Naive thymus-derived CD4-positive, alpha-beta T cell (primary cell): ENCODE results near the gene CAPSL. TPM values are rescaled to one million over a fixed set of nuclear protein-coding genes. Genes with fewer than 3 reads are reported as not detected.

ENCODE experiments used
- ATAC-seq: fragments of 150-1000 bp; cut with Tn5 transposase; 2 replicates; pipeline ENCODE4 v1.10.0; 2021; ENCODE audit warnings: mild to moderate bottlenecking, moderate library complexity
- CTCF ChIA-PET: fragments of 350-600 bp; sonication (Branson Sonifier 250); formaldehyde crosslinking; loops from one replicate; lab custom pipeline; 2021; ENCODE audit warnings: antibody characterized with exemption; lab: Charles Lee
- POLR2A ChIA-PET: fragments of 350-600 bp; sonication (Branson Sonifier 250); formaldehyde crosslinking; loops from one replicate; lab custom pipeline; 2021; ENCODE audit warnings: antibody characterized with exemption, inconsistent platforms; lab: Charles Lee
- DNase-seq, 9 donors: peaks; one replicate each; pipeline versions ENCODE4 v3.0.0 to v3.0.0-alpha.2; 2020 to 2022; ENCODE audit warnings: mixed read lengths in 1 of 9
- H3K27ac ChIP-seq: one replicate; pipeline ENCODE4 v1.7.0; 2013; ENCODE audit warnings: mild to moderate bottlenecking, low read depth, low read length, moderate library complexity
- H3K27me3 ChIP-seq, 2 donors: one replicate each; pipeline ENCODE4 v1.7.0; 2013; ENCODE audit warnings: low read length in 2 of 2, mild to moderate bottlenecking in 2 of 2, moderate library complexity in 2 of 2; ENCODE audit not compliant: control insufficient read depth in 2 of 2, insufficient read depth in 2 of 2
- H3K36me3 ChIP-seq, 3 experiments: 1 replicate in 2 of 3; 2 replicates in 1 of 3; pipeline ENCODE4 v1.7.0; 2013; ENCODE audit warnings: low read length in 3 of 3, mild to moderate bottlenecking in 3 of 3, moderate library complexity in 1 of 3; ENCODE audit not compliant: insufficient read depth in 3 of 3, control insufficient read depth in 2 of 3
- H3K4me1 ChIP-seq, 2 donors: one replicate each; pipeline ENCODE4 v1.7.0; 2013; ENCODE audit warnings: low read length in 2 of 2, mild to moderate bottlenecking in 2 of 2, moderate library complexity in 1 of 2; ENCODE audit not compliant: control insufficient read depth in 2 of 2, insufficient read depth in 2 of 2
- H3K4me3 ChIP-seq: 2 replicates; pipeline ENCODE4 v1.7.0; 2013; ENCODE audit warnings: mild to moderate bottlenecking, low read length
- H3K9me3 ChIP-seq, 3 experiments: 1 replicate in 2 of 3; 2 replicates in 1 of 3; pipeline ENCODE4 v1.7.0; 2013; ENCODE audit warnings: low read length in 3 of 3; ENCODE audit not compliant: control insufficient read depth in 2 of 3
- H3K27ac Mint-ChIP-seq, 9 donors: one replicate each; pipeline ENCODE4 v1.8.0; 2020 to 2022; ENCODE audit warnings: mixed read lengths in 9 of 9, mild to moderate bottlenecking in 8 of 9, moderate library complexity in 5 of 9, inconsistent platforms in 2 of 9
- H3K27me3 Mint-ChIP-seq, 5 donors: one replicate each; pipeline ENCODE4 v1.8.0; 2021 to 2022; ENCODE audit warnings: mixed read lengths in 5 of 5, mild to moderate bottlenecking in 1 of 5
- H3K36me3 Mint-ChIP-seq, 5 donors: one replicate each; pipeline ENCODE4 v1.8.0; 2020 to 2022; ENCODE audit warnings: mixed read lengths in 5 of 5, mild to moderate bottlenecking in 3 of 5, inconsistent platforms in 1 of 5
- H3K4me1 Mint-ChIP-seq, 7 donors: one replicate each; pipeline ENCODE4 v1.8.0; 2020 to 2022; ENCODE audit warnings: mixed read lengths in 7 of 7, mild to moderate bottlenecking in 3 of 7, inconsistent platforms in 1 of 7
- H3K4me3 Mint-ChIP-seq, 10 donors: one replicate each; pipeline ENCODE4 v1.8.0; 2020 to 2022; ENCODE audit warnings: mild to moderate bottlenecking in 10 of 10, mixed read lengths in 10 of 10, moderate library complexity in 6 of 10, inconsistent platforms in 2 of 10
- H3K9me3 Mint-ChIP-seq, 11 donors: one replicate each; pipeline ENCODE4 v1.8.0; 2020 to 2022; ENCODE audit warnings: mixed read lengths in 11 of 11, mild to moderate bottlenecking in 4 of 11, inconsistent platforms in 1 of 11, moderate library complexity in 1 of 11
- intact Hi-C, 2 donors: fragments of 100-400 bp; cut with micrococcal nuclease; formaldehyde crosslinking; loops; one replicate each; pipeline ENCODE4 v1.15.1; 2023
- polyA plus RNA-seq, 2 donors: library from polyadenylated mRNA; unstranded; fragments of 300-500 nt; fragmentation: Illumina TruSeq; gene quantifications; one replicate each; pipeline ENCODE4 v1.2.3, GENCODE V29; 2021
- total RNA-seq, 6 experiments: library from RNA in 5 of 6; stranded (reverse) in 5 of 6; gene quantifications; 1 replicate in 5 of 6; 2 replicates in 1 of 6; pipeline ENCODE4 v1.2.3 and lab custom pipeline; 2021 to 2026

The CAPSL gene
- total and polyA plus RNA-seq, 7 experiments from 2014 or later, result not detected

- no peaks in the 10 kb centered on the region for H3K36me3 ChIP-seq
- H3K4me3 ChIP-seq, result no peak overlapping the region
- Mint-ChIP-seq H3K27me3 (peaks cover 0 to 5% (median 0%) of the 10 kb centered on the region in 5 donors), H3K4me3 (no peak overlapping the region), H3K36me3 (peaks cover 0 to 18% (median 6%) of the 10 kb centered on the region in 5 donors), H3K27ac (no peak overlapping the region), H3K9me3 (peaks cover 0 to 22% (median 6%) of the 10 kb centered on the region in 11 donors), H3K4me1 (peaks cover 19 to 47% (median 36%) of the 10 kb centered on the region in 7 donors)
- H3K9me3 ChIP-seq, result no peaks in the 10 kb centered on the region
- DNase-seq (no peak), ATAC-seq (no peak)
- H3K27ac ChIP-seq, result no peak overlapping the region
- ChIA-PET CTCF (interaction anchor here (0.8 to 1.1 kb wide), 3 partner anchors 225 to 272 kb away, joined by 3 to 4 read pairs (median 3); no protein-coding TSS in a partner anchor), POLR2A (interaction anchor here (1.1 to 1.4 kb wide), 2 partner anchors 50 to 65 kb away, joined by 3 read pairs; no protein-coding TSS in a partner anchor)
- intact Hi-C loops, result no loop called here
- H3K4me1 ChIP-seq, result peaks cover 10 to 14% of the 10 kb centered on the region in 2 donors
- no peaks in the 10 kb centered on the region for H3K27me3 ChIP-seq
Observed at GRCh38 chr5:35920890-35921289, 17.5 kb downstream of the CAPSL start.

GRCh38 chr5:35919191-35919590 lies 19.2 kb downstream of the CAPSL start:
- Mint-ChIP-seq H3K27ac (peak overlapping the region in 1 of 9 donors; percentile 12), H3K4me3 (peak overlapping the region in 1 of 10 donors; percentile 10), H3K4me1 (peaks cover 7 to 34% (median 22%) of the 10 kb centered on the region in 7 donors), H3K36me3 (peaks cover 0 to 30% (median 6%) of the 10 kb centered on the region in 5 donors), H3K27me3 (no peaks in the 10 kb centered on the region), H3K9me3 (peaks cover 0 to 30% (median 8%) of the 10 kb centered on the region in 11 donors)
- Histone ChIP-seq H3K27me3 (no peaks in the 10 kb centered on the region), H3K4me3 (no peak overlapping the region), H3K4me1 (peaks cover under 1 to 2% of the 10 kb centered on the region in 2 donors), H3K9me3 (no peaks in the 10 kb centered on the region), H3K36me3 (no peaks in the 10 kb centered on the region), H3K27ac (no peak overlapping the region)
- no peak for ATAC-seq
- DNase-seq, result no peak
- POLR2A ChIA-PET, result interaction anchor here (0.7 kb wide), 1 partner anchor 138 kb away, joined by 3 read pairs; no protein-coding TSS in a partner anchor
- CTCF ChIA-PET, result no interaction called here
- intact Hi-C loops, result no loop called here

GRCh38 chr5:35908814-35909213 lies 29.6 kb downstream of the CAPSL start:
- DNase-seq (no peak), ATAC-seq (no peak)
- H3K36me3 Mint-ChIP-seq, result peaks cover 0 to 42% (median 5%) of the 10 kb centered on the region in 5 donors
- no peak overlapping the region for H3K4me3 Mint-ChIP-seq
- POLR2A ChIA-PET, result interaction anchor here (0.7 kb wide), 1 partner anchor 148 kb away, joined by 3 read pairs; no protein-coding TSS in a partner anchor
- H3K4me3 ChIP-seq, result no peak overlapping the region
- H3K36me3 ChIP-seq, result no peaks in the 10 kb centered on the region
- CTCF ChIA-PET, result interaction anchor here (0.7 kb wide), 1 partner anchor 116 kb away, joined by 3 read pairs; no protein-coding TSS in a partner anchor
- H3K27ac Mint-ChIP-seq, result peak overlapping the region in 1 of 9 donors; percentile 44
- no peaks in the 10 kb centered on the region for H3K9me3 ChIP-seq
- intact Hi-C loops, result loop anchor here in 1 of 2 donors (10.0 kb wide), 1 partner anchor 246 kb away; the partner anchor contains the start of genes LMBRD2 and SKP2
- H3K27me3 Mint-ChIP-seq, result no peaks in the 10 kb centered on the region
- H3K4me1 Mint-ChIP-seq, result peaks cover 6 to 41% (median 34%) of the 10 kb centered on the region in 7 donors
- H3K27me3 ChIP-seq, result no peaks in the 10 kb centered on the region
- peaks cover 0 to 21% (median 4%) of the 10 kb centered on the region in 11 donors for H3K9me3 Mint-ChIP-seq
- H3K27ac ChIP-seq, result no peak overlapping the region
- H3K4me1 ChIP-seq, result peaks cover 0 to 4% of the 10 kb centered on the region in 2 donors

GRCh38 chr5:35908228-35908627 lies 30.2 kb downstream of the CAPSL start:
- DNase-seq (no peak), ATAC-seq (peak; percentile 41)
- ChIA-PET POLR2A (no interaction called here), CTCF (interaction anchor here (0.7 kb wide), 1 partner anchor 131 kb away, joined by 3 read pairs; no protein-coding TSS in a partner anchor)
- no peak overlapping the region for H3K4me3 Mint-ChIP-seq
- no peaks in the 10 kb centered on the region for H3K36me3 ChIP-seq
- no peak overlapping the region for H3K27ac Mint-ChIP-seq
- no peaks in the 10 kb centered on the region for H3K9me3 ChIP-seq
- H3K36me3 Mint-ChIP-seq, result peaks cover 0 to 40% (median 5%) of the 10 kb centered on the region in 5 donors
- peaks cover 8 to 44% (median 34%) of the 10 kb centered on the region in 7 donors for H3K4me1 Mint-ChIP-seq
- intact Hi-C loops, result loop anchor here in 1 of 2 donors (10.0 kb wide), 1 partner anchor 247 kb away; the partner anchor contains the start of genes LMBRD2 and SKP2
- peaks cover 0 to 19% (median 4%) of the 10 kb centered on the region in 11 donors for H3K9me3 Mint-ChIP-seq
- no peaks in the 10 kb centered on the region for H3K27me3 ChIP-seq
- no peak overlapping the region for H3K4me3 ChIP-seq
- no peaks in the 10 kb centered on the region for H3K27me3 Mint-ChIP-seq
- no peak overlapping the region for H3K27ac ChIP-seq
- H3K4me1 ChIP-seq, result peaks cover 0 to 4% of the 10 kb centered on the region in 2 donors

- DNase-seq (peak in 2 of 9 donors; percentile 23 to 35), ATAC-seq (peak; percentile 45)
- peaks cover 0 to 18% (median 0%) of the 10 kb centered on the region in 5 donors for H3K36me3 Mint-ChIP-seq
- H3K4me3 Mint-ChIP-seq, result peak overlapping the region in 8 of 10 donors; percentile 4 to 69 (median 64)
- peaks cover 9 to 12% of the 10 kb centered on the region in 2 donors for H3K4me1 ChIP-seq
- H3K27ac Mint-ChIP-seq, result peak overlapping the region in 7 of 9 donors; percentile 27 to 84 (median 76)
- H3K9me3 ChIP-seq, result no peaks in the 10 kb centered on the region
- peaks cover 0 to 12% (median 0%) of the 10 kb centered on the region in 11 donors for H3K9me3 Mint-ChIP-seq
- no peak overlapping the region for H3K4me3 ChIP-seq
- intact Hi-C loops, result loop anchor here (5.0 to 10.0 kb wide), 2 partner anchors 112 to 250 kb away; partner anchors contain the start of genes LMBRD2 (in 1 of the 2) and SKP2 (in 1 of the 2)
- no peaks in the 10 kb centered on the region for H3K36me3 ChIP-seq
- H3K27ac ChIP-seq, result no peak overlapping the region
- ChIA-PET POLR2A (interaction anchor here (0.6 to 1.4 kb wide), 4 partner anchors 12 to 50 kb away, joined by 3 read pairs; no protein-coding TSS in a partner anchor), CTCF (interaction anchor here (0.7 to 0.9 kb wide), 2 partner anchors 22 kb away, joined by 3 read pairs; no protein-coding TSS in a partner anchor)
- H3K4me1 Mint-ChIP-seq, result peaks cover 21 to 75% (median 56%) of the 10 kb centered on the region in 7 donors
- no peaks in the 10 kb centered on the region for H3K27me3 Mint-ChIP-seq
- no peaks in the 10 kb centered on the region for H3K27me3 ChIP-seq
Observed at GRCh38 chr5:35904443-35905132, 33.8 kb downstream of the CAPSL start.

- peaks cover 0 to 12% (median 0%) of the 10 kb centered on the region in 11 donors for H3K9me3 Mint-ChIP-seq
- ChIA-PET POLR2A (interaction anchor here (0.8 to 1.2 kb wide), 3 partner anchors 12 to 84 kb away, joined by 3 read pairs; no protein-coding TSS in a partner anchor), CTCF (interaction anchor here (0.6 to 0.9 kb wide), 2 partner anchors 21 to 44 kb away, joined by 3 to 4 read pairs; no protein-coding TSS in a partner anchor)
- H3K27ac ChIP-seq, result no peak overlapping the region
- H3K9me3 ChIP-seq, result no peaks in the 10 kb centered on the region
- ATAC-seq, result no peak
- peak overlapping the region in 3 of 9 donors; percentile 78 to 83 (median 78) for H3K27ac Mint-ChIP-seq
- H3K27me3 Mint-ChIP-seq, result no peaks in the 10 kb centered on the region
- H3K4me3 ChIP-seq, result no peak overlapping the region
- no peaks in the 10 kb centered on the region for H3K27me3 ChIP-seq
- intact Hi-C loops, result loop anchor here (5.0 to 10.0 kb wide), 2 partner anchors 111 to 251 kb away; partner anchors contain the start of genes LMBRD2 (in 1 of the 2) and SKP2 (in 1 of the 2)
- H3K4me1 ChIP-seq, result peaks cover 12 to 14% of the 10 kb centered on the region in 2 donors
- peak overlapping the region in 3 of 10 donors; percentile 41 to 65 (median 51) for H3K4me3 Mint-ChIP-seq
- DNase-seq, result no peak
- H3K36me3 ChIP-seq, result no peaks in the 10 kb centered on the region
- peaks cover 0 to 18% (median 0%) of the 10 kb centered on the region in 5 donors for H3K36me3 Mint-ChIP-seq
- peaks cover 24 to 79% (median 65%) of the 10 kb centered on the region in 7 donors for H3K4me1 Mint-ChIP-seq
Observed at GRCh38 chr5:35903631-35904203, 34.7 kb downstream of the CAPSL start.
